ENCODE data around the gene KLF12. TPM values are rescaled to one million over a fixed set of nuclear protein-coding genes. Genes with fewer than 3 reads are reported as not detected.

KLF12 gene
- polyA plus RNA-seq, 2 of the 4 experiments (the other 2 are of a cell fraction), result 1.6 to 6.0 TPM

GRCh38 chr13:74136084-74136658, 2.0 kb upstream of the KLF12 start:
- Histone ChIP-seq H3K4me3 (peak overlapping the region; percentile 91), H3K4me2 (peak overlapping the region; percentile 79), H3K9me3 (no peaks in the 10 kb centered on the region), H3K27ac (peak overlapping the region; percentile 94 to 98), H3K4me1 (peaks cover 6% of the 10 kb centered on the region; the same call in 1 of the 3 replicates)
- FAIRE-seq (no peak), DNase-seq (ENCODE audit: low read depth in 1 of 2, low spot score in 1 of 2) (peak in 1 of 2 experiments; percentile 17), ATAC-seq (peak in 1 of 2 experiments; percentile 20; a peak in 3 of 6 replicates)
- no peak for TF ChIP-seq RAD21 (conservative IDR thresholded peaks at IDR 0.05 in 1 of 2, IDR thresholded peaks at IDR 0.05 in 1 of 2)
- TF ChIP-seq JUNB (IDR thresholded peaks at IDR 0.05), result no peak
- TF ChIP-seq HEYL (CRISPR knock-in tag; IDR thresholded peaks at IDR 0.05), result no peak
- no peak for TF ChIP-seq REST (IDR thresholded peaks at IDR 0.05)
- TF ChIP-seq BHLHE40 (IDR thresholded peaks at IDR 0.05; ENCODE audit: low read depth, low read length), result no peak
- no peak for TF ChIP-seq FOSB (CRISPR knock-in tag; IDR thresholded peaks at IDR 0.05)
- TF ChIP-seq TP53 (CRISPR knock-in tag; IDR thresholded peaks at IDR 0.05), result no peak
- no peak for TF ChIP-seq RNF2 (IDR thresholded peaks at IDR 0.05; ENCODE audit: borderline replicate concordance, low read depth)
- TF ChIP-seq ESRRA (IDR thresholded peaks at IDR 0.05; ENCODE audit: borderline replicate concordance, low read length), result no peak
- TF ChIP-seq BCL3 (IDR thresholded peaks at IDR 0.05), result no peak
- no peak for TF ChIP-seq CBX2 (IDR thresholded peaks at IDR 0.05; ENCODE audit: borderline replicate concordance, low read depth)
- ChIA-PET CTCF (interaction anchor here (1.5 kb wide), 1 partner anchor 151 kb away, joined by 6 read pairs; no protein-coding TSS in a partner anchor), POLR2A (interaction anchor here (0.6 kb wide), 1 partner anchor 200 kb away, joined by 11 read pairs; no protein-coding TSS in a partner anchor)
- 19% methylated on average over 6 of the region's 27 CpGs for WGBS (ENCODE audit: missing lambda C conversion rate)

- ChIA-PET POLR2A (interaction anchor here (0.6 kb wide), 2 partner anchors 11 to 201 kb away, joined by 3 to 11 read pairs; no protein-coding TSS in a partner anchor), CTCF (interaction anchor here (1.5 kb wide), 1 partner anchor 151 kb away, joined by 6 read pairs; no protein-coding TSS in a partner anchor)
- TF ChIP-seq CHD2 (IDR thresholded peaks at IDR 0.05; ENCODE audit: low read length, partially characterized antibody) (no peak), RARB (CRISPR knock-in tag; IDR thresholded peaks at IDR 0.05) (no peak), ZSCAN20 (CRISPR knock-in tag; IDR thresholded peaks at IDR 0.05) (no peak), POLR2A (IDR thresholded peaks at IDR 0.05; ENCODE audit: low read length) (peak; percentile 35; the same call in 1 of the 2 replicates), ESRRA (IDR thresholded peaks at IDR 0.05; ENCODE audit: borderline replicate concordance, low read length) (no peak), NR3C1 (IDR thresholded peaks at IDR 0.05) (no peak), TP53 (CRISPR knock-in tag; IDR thresholded peaks at IDR 0.05) (no peak), EHF (CRISPR knock-in tag; IDR thresholded peaks at IDR 0.05) (no peak), SMC3 (IDR thresholded peaks at IDR 0.05) (peak; percentile 4; the same call in 1 of the 3 replicates), JUN (IDR thresholded peaks at IDR 0.05) (peak; percentile 39 to 57; a peak in 3 of 5 replicates), MYC (IDR thresholded peaks at IDR 0.05; ENCODE audit: borderline replicate concordance, low read length) (0 out of 2 replicates have a peak, but pooled peaks have one; percentile 34), RCOR1 (IDR thresholded peaks at IDR 0.05; ENCODE audit: low read depth, low read length) (no peak), CHD4 (IDR thresholded peaks at IDR 0.05; ENCODE audit: borderline replicate concordance) (no peak), BCL3 (IDR thresholded peaks at IDR 0.05) (peak; percentile 30; the same call in 1 of the 3 replicates), CEBPB (IDR thresholded peaks at IDR 0.05) (no peak)
- ATAC-seq, result peak; percentile 72 to 77
- Histone ChIP-seq H3K27ac (peak overlapping the region; percentile 94 to 98), H3K9me3 (no peaks in the 10 kb centered on the region), H3K4me2 (peak overlapping the region; percentile 79), H3K4me3 (peak overlapping the region; percentile 91), H3K4me1 (peaks cover 6% of the 10 kb centered on the region; the same call in 1 of the 3 replicates)
- FAIRE-seq, result no peak
- 3% methylated on average over 22 of the region's 72 CpGs for WGBS (ENCODE audit: missing lambda C conversion rate)
- DNase-seq (ENCODE audit: low read depth in 1 of 2, low spot score in 1 of 2), result peak; percentile 33 to 62
Measured at GRCh38 chr13:74135326-74136083, 1.3 kb upstream of the KLF12 start.

Data from A549 (cell line).